Left renal pelvis (tissue), 4 donors: ENCODE measurements around the gene SRGN. TPM values are rescaled to one million over a fixed set of nuclear protein-coding genes. Genes with fewer than 3 reads are reported as not detected.

Experiments
- DNase-seq, 4 donors: peaks; one replicate each; pipeline ENCODE4 v3.0.0-alpha.2; 2013; ENCODE audit warnings: low read depth in 4 of 4, low spot score in 3 of 4
- polyA plus RNA-seq, 4 donors: library from polyadenylated mRNA; unstranded; fragments of 120-200 nt; gene quantifications; one replicate each; pipeline ENCODE4 v1.2.1, GENCODE V29; 2013; ENCODE audit not compliant: insufficient read length in 4 of 4

Gene SRGN
- polyA plus RNA-seq, 4 donors = 17.7 to 45.6 (median 22.4) TPM

GRCh38 chr10:69060127-69060798 lies 27.6 kb upstream of the SRGN start:
- DNase-seq = no peak

- DNase-seq = peak; percentile 17 to 41 (median 29)
Measured at GRCh38 chr10:69061305-69062161, 26.4 kb upstream of the SRGN start.

GRCh38 chr10:69062901-69063300 lies 25.0 kb upstream of the SRGN start:
- DNase-seq = no peak

GRCh38 chr10:69064762-69065328 lies 23.1 kb upstream of the SRGN start:
- DNase-seq = no peak

- no peak for DNase-seq
Measured at GRCh38 chr10:69065406-69066361, 22.2 kb upstream of the SRGN start.

- no peak for DNase-seq
Measured at GRCh38 chr10:69067189-69067588, 20.7 kb upstream of the SRGN start.

- no peak for DNase-seq
Measured at GRCh38 chr10:69068549-69068948, 19.4 kb upstream of the SRGN start.

- DNase-seq = no peak
Measured at GRCh38 chr10:69069090-69070042, 18.5 kb upstream of the SRGN start.

GRCh38 chr10:69070951-69071350 lies 17.0 kb upstream of the SRGN start:
- no peak for DNase-seq

GRCh38 chr10:69071610-69072009 lies 16.3 kb upstream of the SRGN start:
- no peak for DNase-seq

GRCh38 chr10:69073026-69073425 lies 14.9 kb upstream of the SRGN start:
- no peak for DNase-seq

GRCh38 chr10:69073736-69074364 lies 14.1 kb upstream of the SRGN start:
- DNase-seq = no peak

GRCh38 chr10:69074532-69074931 lies 13.4 kb upstream of the SRGN start:
- DNase-seq = no peak

- no peak for DNase-seq
Measured at GRCh38 chr10:69075431-69075830, 12.5 kb upstream of the SRGN start.

GRCh38 chr10:69078311-69078710 lies 9.6 kb upstream of the SRGN start:
- DNase-seq = no peak

GRCh38 chr10:69080226-69080625 lies 7.7 kb upstream of the SRGN start:
- DNase-seq = no peak

- no peak for DNase-seq
Measured at GRCh38 chr10:69086001-69086509, 1.8 kb upstream of the SRGN start.

GRCh38 chr10:69088471-69088769 lies 517 bp downstream of the SRGN start:
- DNase-seq = no peak
